ENCODE data around the gene MPO. TPM values are rescaled to one million over a fixed set of nuclear protein-coding genes. Genes with fewer than 3 reads are reported as not detected.
A peak's percentile ranks its signal among the peaks of the same experiment; 100 is the strongest.

The MPO gene
- total and polyA plus RNA-seq, 9 of the 15 experiments (the other 6 are each of a cell fraction or from before 2014, with no cell fraction given): 0.04 to 0.47 (median 0.39) TPM; not detected in 6

DNA sequence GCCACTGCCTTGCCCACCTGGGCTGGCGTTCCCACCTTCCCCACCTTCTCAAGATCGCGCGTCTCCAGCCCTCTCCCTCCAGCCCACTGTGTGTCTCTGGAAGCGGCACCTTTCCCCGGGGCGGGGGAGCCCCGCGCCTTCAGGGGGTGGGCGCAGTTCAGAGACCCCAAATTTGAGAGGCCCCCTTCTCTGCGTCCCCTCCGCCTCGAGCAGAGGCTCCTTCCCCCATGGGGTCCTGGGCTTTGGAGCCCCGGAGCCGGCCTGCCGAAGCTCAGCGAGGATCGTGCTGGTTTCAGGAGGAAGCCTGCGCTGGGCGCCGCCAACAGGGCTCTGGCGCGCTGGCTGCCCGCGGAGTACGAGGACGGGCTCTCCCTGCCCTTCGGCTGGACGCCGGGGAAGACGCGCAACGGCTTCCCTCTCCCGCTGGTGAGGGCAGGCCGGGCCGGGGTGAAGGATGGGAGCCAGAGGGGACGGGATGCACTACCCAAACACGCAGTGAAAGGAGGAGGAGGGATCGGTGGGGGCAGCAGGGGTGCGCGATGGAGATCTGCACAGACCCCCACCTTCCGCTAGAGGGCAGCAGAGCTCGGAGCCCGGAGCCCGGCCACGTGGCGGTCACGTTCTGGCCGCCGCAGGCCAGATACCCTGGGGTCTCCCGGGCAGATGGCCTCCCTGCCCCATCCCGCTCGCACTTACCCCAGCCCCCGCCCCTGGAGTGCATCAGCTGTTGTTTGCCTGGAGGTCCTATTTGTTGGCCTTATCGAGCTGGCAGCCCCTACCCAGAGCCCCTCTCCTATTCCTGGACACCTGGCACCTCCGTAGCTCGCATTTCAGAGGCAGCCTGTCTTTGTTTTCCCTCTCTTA is 31.2 kb downstream of the MPO start (continued):
- TF ChIP-seq ILK (tag; IDR thresholded peaks at IDR 0.05; ENCODE audit: borderline replicate concordance, low read depth) (no peak), BRCA1 (IDR thresholded peaks at IDR 0.05) (no peak), BRCA1 (CRISPR knock-in tag; IDR thresholded peaks at IDR 0.05) (peak; percentile 97; the same call in 1 of the 2 replicates), HOXB6 (CRISPR knock-in tag; IDR thresholded peaks at IDR 0.05; ENCODE audit: borderline replicate concordance) (no peak), ZNF232 (CRISPR knock-in tag; IDR thresholded peaks at IDR 0.05) (peak; percentile 93), POLR3A (IDR thresholded peaks at IDR 0.05; ENCODE audit: borderline replicate concordance, extremely low read depth, insufficient read depth, insufficient read length) (no peak), STAT5A (IDR thresholded peaks at IDR 0.05; ENCODE audit: borderline replicate concordance, low read length) (no peak), DACH1 (IDR thresholded peaks at IDR 0.05; ENCODE audit: partially characterized antibody) (no peak), CBX5 (IDR thresholded peaks at IDR 0.05; ENCODE audit: borderline replicate concordance, low read depth) (no peak), KDM2B (CRISPR knock-in tag; IDR thresholded peaks at IDR 0.05) (no peak), POLR2H (tag; IDR thresholded peaks at IDR 0.05; ENCODE audit: low read depth) (no peak), ZNF561 (CRISPR knock-in tag; conservative IDR thresholded peaks at IDR 0.05) (no peak), HDAC8 (tag; IDR thresholded peaks at IDR 0.05) (no peak), SIX5 (IDR thresholded peaks at IDR 0.05; ENCODE audit: borderline replicate concordance in 1 of 2, insufficient read depth in 1 of 2, low read depth in 1 of 2, low read length in 2 of 2) (no peak), SIN3A (IDR thresholded peaks at IDR 0.05; ENCODE audit: borderline replicate concordance in 2 of 2, control insufficient read depth in 1 of 2, low read depth in 2 of 2, low read length in 2 of 2) (no peak)
- TF ChIP-seq, protein P1, sequence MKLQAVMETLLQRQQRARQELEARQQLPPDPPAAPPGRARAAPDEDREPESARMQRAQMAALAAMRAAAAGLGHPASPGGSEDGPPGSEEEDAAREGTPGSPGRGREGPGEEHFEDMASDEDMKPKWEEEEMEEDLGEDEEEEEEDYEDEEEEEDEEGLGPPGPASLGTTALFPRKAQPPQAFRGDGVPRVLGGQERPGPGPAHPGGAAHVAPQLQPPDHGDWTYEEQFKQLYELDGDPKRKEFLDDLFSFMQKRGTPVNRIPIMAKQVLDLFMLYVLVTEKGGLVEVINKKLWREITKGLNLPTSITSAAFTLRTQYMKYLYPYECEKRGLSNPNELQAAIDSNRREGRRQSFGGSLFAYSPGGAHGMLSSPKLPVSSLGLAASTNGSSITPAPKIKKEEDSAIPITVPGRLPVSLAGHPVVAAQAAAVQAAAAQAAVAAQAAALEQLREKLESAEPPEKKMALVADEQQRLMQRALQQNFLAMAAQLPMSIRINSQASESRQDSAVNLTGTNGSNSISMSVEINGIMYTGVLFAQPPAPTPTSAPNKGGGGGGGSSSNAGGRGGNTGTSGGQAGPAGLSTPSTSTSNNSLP (IDR thresholded peaks at IDR 0.05; ENCODE audit: borderline replicate concordance, low read depth, low read length): no peak
- TF ChIP-seq, protein P2, sequence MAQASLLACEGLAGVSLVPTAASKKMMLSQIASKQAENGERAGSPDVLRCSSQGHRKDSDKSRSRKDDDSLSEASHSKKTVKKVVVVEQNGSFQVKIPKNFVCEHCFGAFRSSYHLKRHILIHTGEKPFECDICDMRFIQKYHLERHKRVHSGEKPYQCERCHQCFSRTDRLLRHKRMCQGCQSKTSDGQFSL (CRISPR knock-in tag; IDR thresholded peaks at IDR 0.05): 0 out of 2 replicates have a peak, but pooled peaks have one; percentile 44
- TF ChIP-seq, protein P2 (tag; IDR thresholded peaks at IDR 0.05): no peak
- TF ChIP-seq, protein P3, sequence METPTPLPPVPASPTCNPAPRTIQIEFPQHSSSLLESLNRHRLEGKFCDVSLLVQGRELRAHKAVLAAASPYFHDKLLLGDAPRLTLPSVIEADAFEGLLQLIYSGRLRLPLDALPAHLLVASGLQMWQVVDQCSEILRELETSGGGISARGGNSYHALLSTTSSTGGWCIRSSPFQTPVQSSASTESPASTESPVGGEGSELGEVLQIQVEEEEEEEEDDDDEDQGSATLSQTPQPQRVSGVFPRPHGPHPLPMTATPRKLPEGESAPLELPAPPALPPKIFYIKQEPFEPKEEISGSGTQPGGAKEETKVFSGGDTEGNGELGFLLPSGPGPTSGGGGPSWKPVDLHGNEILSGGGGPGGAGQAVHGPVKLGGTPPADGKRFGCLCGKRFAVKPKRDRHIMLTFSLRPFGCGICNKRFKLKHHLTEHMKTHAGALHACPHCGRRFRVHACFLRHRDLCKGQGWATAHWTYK (CRISPR knock-in tag; IDR thresholded peaks at IDR 0.05): 0 out of 2 replicates have a peak, but pooled peaks have one; percentile 34
- TF ChIP-seq, protein P4, sequence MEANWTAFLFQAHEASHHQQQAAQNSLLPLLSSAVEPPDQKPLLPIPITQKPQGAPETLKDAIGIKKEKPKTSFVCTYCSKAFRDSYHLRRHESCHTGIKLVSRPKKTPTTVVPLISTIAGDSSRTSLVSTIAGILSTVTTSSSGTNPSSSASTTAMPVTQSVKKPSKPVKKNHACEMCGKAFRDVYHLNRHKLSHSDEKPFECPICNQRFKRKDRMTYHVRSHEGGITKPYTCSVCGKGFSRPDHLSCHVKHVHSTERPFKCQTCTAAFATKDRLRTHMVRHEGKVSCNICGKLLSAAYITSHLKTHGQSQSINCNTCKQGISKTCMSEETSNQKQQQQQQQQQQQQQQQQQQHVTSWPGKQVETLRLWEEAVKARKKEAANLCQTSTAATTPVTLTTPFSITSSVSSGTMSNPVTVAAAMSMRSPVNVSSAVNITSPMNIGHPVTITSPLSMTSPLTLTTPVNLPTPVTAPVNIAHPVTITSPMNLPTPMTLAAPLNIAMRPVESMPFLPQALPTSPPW (CRISPR knock-in tag; IDR thresholded peaks at IDR 0.05): peak; percentile 81
